HG02678 (cell line): ENCODE results near the gene SIKE1.
"Not testable (repeated sequence)": the region's sequence is repeated elsewhere in the genome, so short reads cannot be mapped to it uniquely, and the experiment has no call there.

ENCODE experiments used
- ATAC-seq: cut with Tn5 transposase; IDR thresholded peaks from one replicate; pipeline ENCODE4 v1.9.1; 2021; ENCODE audit warnings: mild to moderate bottlenecking, moderate library complexity; ENCODE audit not compliant: unreplicated experiment

SIKE1 gene

DNA sequence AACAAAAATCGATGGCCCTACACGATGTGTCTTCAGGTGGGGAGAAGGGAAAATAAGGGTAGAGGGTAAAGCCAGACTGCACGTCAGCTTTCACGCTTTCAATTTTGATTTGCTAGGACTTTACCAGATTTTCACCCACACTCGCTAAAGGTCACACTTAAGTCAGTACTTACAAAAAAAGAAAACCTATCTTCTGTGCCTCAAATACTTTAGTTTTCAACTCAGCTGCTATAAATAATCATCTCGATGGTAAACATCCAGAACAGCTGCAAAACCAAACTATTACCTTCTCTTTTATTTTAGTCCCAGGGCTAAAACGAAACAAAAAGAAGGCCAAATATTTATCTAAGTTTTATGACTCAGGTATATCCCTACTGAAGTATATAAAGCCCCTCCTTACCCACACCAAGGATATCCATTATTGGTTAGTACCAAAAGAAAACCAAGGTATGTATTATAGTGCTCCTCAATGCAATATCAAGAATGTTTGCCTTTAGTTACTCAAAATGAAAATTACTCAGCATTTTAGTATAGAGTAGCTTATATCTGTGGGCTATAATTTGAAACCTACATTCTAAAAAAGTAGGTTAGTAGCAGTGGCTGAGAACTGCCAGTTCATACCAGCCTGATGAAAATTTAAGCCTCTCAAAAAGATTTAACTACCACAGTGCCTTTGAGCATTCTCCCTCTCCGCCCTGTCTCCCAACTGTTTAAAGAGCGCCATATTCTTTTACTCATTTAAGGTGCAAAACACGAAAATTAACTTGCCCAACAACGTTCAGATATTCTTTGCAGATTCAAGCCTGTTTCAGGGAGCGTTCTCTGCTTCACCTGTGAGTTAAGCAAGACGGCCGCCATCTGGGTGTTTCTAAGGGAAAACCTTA is 24.2 kb downstream of the SIKE1 start:
- ATAC-seq = peak; percentile 44

DNA sequence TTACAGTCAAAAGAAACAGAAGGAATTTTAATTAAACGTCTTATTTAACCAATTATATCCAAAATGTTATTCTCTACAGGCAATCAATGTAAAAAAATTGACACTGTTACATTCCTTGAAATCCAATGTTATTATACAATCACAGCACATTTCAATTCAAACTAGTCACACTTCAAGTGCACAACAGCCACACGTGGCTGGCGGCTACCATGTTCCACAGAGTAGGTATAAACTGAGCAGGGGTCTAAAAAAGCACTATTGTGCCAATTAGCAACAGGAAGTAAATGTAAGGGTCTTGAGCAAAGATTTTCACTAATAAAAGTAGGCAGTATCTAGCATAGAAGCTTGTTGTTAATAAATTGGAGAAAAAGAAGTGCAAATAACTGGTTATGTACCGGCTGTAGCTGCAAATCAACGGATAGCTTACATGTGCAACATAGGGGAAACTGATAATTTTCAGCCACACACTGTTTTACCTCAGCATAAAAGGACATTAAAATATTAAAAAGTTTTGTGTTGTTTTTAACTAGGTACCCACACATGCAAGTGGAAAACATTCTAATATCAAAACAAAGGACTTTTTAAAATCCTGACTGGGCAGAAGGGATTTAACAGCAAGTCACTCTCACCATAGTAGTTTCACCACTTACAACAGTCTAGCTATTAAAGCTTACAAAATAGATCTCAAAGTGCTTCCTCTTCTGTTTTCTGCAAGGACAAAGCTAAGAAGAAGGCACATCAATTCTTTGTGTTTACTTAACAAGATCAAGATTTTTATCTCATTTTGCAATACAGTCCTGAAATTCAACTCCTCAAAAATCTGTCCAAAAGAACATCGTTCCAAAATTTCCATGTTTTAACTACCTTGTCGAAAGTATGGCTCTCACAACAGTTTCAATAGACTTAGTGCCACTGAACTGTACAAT is 25.2 kb downstream of the SIKE1 start:
- no peak for ATAC-seq

DNA sequence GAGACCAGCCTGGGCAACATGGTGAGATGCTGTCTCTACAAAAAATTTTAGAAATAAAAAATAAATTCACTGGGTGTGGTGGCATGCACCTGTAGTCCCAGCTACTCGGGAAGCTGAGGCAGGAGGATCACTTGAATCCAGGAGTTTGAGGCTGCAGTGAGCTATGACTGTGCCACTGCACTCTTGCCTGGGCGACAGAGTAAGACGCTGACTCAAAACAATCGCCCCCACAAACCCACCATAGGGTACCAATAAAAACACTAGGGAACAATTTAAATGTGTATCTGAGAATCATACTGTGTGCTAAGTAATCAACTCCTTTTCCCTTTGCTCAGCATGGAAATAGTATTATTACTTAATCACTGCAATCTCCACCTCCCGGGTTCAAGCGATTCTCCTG is 26.8 kb downstream of the SIKE1 start:
- ATAC-seq = not testable (repeated sequence)

DNA sequence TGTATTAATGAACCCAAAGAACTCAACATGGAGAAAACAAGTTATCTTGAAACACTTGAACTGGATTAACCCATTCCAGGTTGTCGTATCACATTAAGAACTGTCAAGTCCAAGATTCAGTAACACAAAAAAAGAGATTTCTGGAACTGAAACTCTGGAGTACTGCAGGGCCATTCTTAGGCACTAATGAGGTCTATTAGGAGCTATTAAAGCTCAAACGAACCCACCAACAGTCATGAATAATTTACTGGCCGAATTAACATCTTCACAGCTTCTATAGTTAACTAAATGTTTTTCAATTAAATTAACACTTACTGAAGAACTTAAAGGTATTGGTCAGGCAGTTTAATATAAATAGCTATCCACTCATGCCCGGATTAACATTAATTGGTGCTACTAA is 27.3 kb downstream of the SIKE1 start:
- ATAC-seq = no peak

DNA sequence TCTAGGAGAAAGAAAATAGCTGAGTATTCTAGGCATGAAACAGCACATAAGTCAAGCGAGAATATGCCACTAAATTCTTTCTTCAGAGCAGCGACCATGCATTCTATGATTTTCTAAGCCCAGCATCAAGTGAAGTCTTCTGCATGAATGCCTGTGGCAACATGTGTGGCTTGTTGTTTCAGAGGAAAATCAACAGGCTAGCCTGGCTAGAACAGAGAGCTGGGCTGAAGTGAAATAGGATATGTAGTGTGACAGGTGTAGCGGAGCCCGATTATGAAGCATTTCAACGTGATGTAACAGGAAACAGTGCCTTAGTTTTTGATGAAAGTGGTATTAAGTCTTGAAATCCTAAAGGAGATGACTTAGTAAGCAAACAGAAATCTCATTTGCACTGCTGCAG is 29.7 kb downstream of the SIKE1 start:
- ATAC-seq = no peak

DNA sequence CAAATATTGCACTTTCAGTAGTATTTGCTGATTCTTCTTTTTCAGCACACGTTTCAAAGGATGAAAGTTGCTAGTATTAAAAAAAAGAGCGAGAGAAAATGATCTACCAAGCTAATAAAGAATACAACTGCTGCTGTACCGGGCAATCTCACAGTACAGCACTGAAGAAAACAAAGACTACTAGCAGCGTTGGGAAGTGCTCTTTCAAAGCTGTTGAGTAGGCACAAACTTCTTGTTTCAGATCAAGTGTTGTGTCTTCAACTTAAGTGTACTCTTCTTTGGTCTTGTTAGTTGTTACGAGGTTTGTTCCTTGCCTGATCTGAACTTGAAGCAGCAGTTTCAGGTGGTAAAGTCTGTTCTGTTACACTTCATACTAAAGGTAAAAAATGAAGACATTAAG is 30.6 kb downstream of the SIKE1 start:
- ATAC-seq = no peak

DNA sequence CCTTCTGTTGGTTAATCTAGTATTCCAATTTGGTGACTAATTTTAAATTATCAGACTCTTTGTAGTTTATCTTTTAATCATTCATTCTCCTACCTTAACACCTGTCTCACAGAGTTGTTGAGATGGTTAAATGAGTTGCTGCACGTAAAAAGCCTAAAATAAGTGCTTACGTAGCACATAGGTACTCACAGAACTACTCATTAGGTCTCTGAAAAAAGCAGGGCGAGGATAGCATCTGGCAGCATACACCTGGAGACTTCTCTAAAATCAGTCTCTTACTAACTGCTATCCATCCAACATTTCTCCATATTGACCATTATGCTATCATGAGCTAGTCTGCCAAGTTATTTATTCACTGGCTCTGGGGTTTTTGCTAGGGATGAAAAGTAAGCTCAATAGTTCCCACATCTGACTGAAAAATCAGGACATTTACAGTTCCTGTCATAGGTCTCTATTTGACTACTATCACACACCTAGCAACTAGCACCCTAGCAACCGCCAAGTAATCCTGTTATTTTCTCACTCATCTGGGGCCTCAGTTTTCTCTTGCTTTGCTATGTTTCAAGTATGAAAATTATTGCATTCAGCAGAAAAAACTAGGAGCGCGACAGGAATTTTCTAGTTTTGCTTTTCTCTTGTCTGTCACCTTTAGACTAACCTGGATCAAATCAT is 33.9 kb downstream of the SIKE1 start:
- ATAC-seq = no peak

DNA sequence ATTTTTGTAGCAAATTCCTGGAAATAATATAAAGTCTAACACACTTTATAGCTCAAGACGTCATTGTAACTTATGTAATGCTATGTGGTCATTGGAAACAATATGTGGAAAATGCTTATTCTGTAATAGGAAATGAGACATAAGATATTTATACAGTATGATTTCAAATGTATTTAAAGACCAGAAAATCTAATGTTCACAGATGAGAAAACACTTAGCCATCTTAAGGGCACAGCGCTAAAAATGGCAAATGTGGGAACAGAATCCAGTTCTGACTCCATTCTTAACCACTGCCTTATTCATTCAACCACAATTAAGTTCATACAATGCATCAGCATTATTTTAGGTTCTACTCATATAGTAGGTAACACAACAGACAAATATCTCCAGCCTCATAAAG is 35.2 kb downstream of the SIKE1 start:
- no peak for ATAC-seq

DNA sequence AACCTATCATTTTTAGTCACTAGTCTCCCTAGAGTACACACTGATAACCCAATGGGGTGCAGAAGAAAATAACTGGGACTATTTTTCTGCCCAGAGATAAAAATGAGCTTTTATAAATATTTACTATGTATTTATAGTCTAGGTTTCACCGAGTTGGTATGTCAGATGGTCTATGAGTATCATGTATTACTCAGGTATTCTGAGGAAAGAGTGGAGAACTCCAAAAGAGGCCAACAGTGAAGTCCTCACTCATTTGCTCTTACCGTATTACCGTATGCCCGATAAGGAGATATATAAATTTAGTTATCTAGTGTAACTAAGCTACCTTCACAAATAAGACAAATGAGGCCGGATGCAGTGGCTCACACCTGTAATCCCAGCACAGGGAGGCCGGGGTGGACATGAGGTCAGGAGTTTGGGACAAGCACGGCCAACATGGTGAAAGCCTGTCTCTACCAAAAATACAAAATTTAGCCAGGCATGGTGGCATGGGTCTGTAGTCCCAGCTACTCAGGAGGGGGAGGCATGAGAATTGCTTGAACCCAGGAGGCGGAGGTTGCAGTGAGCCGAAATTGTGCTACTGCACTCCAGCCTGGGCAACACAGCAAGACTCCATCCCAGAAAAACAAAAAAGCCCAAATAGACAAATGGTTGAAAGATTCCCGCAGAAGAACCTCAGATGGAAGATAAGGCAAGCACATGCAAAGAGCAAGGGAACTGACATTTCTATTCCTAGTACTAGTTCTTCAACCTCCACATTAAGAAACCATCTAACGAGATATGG is 38.3 kb downstream of the SIKE1 start:
- no peak for ATAC-seq

DNA sequence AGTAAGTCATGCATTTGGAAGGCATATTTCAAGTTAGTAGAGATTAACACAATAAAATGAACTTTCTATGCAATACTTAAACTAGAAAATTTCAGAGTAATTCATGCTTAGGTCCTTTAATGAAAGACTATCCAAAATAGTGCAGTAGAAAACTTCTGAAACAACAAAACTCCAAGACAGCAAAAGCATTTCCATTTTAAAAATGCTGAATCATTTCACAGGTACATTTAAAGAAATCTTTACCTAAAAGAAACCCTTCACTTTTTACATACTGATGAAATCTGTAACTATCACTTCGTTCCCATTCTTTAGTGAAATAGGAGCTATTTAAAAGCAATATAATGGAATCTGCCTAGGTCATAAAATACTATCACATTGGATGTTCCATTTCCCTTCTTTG is 40.2 kb downstream of the SIKE1 start:
- no peak for ATAC-seq

DNA sequence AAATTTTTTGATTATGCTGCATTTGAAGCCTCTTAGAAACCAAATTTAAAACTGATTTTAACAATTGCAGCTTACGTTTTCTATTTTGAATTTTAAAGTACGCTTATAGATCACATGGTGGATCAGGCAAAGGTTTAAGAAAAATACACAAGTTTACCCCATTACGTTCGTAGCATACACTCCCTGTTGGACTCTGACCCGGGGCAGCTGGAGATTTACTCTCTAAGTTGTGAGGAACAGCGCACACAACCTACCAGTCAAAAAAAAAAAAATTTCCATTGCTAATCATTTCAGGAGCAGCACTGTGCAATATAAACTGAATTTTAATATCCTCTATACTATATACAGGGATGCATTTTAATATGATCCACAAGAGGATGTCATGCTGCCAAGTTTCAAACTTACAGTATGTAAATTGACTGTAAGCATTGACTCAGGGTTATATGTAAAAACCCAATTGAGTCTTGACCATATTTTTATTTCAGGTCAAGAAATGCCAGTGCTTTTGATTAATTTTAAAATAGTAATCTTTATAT is 43.1 kb downstream of the SIKE1 start:
- no peak for ATAC-seq

DNA sequence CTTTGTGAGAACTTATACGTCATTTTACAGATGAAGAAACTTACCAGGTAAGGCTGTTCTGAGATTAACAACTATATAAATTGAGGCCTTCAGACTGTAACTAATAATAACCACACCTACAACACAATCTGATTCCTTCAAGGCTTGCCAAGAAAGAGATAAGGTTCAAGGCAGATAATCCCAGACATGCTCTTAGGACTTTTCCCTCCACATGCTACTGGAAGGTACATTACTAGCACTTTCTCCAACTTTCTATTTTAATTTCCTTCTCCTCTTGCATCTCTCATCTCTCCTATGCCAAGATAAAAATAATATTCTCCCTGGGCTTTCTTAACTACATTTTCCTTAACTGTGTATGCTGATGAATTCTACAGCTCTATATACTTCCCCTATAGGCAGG is 45.0 kb downstream of the SIKE1 start:
- no peak for ATAC-seq

DNA sequence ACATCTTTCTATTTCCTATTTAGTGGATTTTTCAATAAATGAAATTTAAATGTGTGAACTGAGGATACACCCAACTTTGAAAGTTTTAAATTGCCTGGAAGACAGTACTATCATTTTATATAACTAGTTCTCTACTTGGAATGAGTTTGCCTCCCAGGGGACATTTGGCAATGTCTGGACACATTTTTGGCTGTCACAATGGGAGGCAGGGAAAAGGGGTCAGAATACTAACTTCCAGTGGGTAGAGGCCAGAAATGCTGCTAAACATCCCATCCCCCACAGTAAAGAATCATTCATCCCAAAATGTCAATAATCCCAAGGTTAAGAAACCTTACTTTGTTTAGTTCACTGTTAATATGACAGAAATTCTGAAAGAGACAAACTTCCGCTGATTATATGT is 50.7 kb downstream of the SIKE1 start:
- ATAC-seq = no peak

DNA sequence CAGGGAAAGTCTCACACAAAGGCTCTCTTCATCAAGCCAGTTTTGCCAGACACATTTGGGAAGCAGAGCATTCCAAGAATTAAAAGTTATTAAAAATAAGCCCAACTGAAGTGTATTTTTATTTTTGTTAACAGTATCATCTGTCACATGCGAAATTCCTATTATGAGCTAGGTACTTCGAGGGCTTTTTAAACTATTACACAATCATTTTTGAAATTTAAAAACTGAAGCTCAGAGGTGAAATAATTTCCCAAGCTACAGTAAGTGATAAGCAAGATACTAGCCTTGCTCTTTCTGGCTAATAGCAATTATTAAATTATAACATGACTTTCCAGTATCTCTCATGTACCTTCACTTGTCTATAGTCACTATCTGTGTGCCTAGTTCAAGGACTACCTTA is 51.9 kb downstream of the SIKE1 start:
- no peak for ATAC-seq

DNA sequence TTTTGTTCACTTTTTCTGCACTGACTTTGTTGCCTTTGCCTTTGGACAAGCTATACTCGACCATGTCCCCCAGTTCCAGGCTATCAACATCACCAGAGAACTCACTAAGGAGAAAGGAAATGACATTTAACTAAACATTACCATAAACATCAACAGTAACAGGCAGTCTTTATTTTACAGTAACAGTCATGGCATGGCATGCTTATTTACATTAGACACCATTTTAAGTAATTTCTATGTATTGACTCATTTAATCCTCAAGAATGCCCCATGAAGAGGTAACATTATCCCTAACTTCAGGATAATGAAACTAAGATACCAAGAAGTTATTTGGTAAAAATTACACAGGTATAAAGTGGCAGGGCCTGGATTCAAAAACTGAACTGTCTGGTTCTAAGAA is 55.3 kb downstream of the SIKE1 start:
- ATAC-seq = no peak

DNA sequence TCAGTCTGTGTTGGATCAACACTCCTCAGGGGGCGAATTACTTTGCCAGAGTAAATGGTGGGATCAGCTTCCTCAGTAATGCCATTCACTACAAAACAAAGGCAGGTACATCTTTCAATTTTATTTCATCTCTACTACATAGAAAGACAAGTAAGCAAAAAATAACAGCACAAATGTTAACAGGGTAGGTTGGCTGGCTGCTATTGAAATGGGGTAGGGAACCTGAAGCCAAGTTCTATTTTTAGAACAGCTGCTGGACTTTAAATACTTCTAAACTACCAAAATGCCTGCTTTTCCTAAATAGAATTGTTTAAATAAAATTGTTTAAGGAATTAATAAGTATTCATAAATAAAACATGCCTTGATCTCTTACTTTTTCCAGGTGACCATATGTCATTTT is 56.6 kb downstream of the SIKE1 start:
- ATAC-seq = no peak

DNA sequence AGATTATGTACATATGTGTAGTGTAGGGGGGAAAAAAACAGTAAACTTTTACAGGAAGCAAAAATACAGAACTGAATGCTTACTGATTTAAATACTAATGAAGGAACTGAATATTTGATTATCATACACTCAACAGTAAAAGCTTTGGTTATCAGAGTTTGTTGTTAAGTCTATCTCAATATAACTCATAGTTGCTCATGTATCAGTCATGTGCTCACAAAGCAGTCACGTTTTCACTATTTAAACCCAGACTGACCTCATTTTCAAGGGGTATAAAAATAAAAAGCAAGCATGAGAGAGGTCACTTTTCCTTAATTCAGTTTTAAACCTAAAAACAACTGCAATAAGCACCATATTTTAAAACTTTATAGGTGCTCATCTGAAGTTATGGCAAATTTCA is 57.0 kb downstream of the SIKE1 start:
- no peak for ATAC-seq

DNA sequence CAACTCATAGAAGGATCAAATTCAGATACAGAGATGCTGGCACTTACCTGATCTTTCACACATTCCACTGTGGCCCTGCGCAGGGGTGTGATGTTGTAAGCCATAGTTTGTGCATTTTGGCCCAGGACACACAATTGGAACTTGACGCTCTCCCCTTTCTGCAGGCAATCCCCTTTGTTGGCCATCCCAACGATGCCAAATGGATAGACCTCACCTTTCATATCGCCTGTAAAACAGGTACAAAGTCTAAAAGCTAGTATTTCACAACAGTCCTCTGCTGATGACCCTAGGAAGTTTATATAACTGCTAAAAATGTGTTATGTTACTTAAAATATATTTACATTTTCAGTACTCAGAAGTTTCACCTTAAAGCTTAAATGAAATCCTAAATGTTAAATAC is 60.0 kb downstream of the SIKE1 start:
- ATAC-seq = no peak
